HCEC 1CT (cell line): Measurements from ENCODE around the gene RCL1.
"Not testable (repeated sequence)": the region's sequence is repeated elsewhere in the genome, so short reads cannot be mapped to it uniquely, and the experiment has no call there.

Experiments used
- DNase-seq: peaks from one replicate; pipeline ENCODE4 v3.0.0-alpha.2; 2017

RCL1 gene

GRCh38 chr9:4784403-4784802 is 8.3 kb upstream of the RCL1 start:
- no peak for DNase-seq

- DNase-seq = no peak
Observed at GRCh38 chr9:4786599-4786998, 6.1 kb upstream of the RCL1 start.

GRCh38 chr9:4787876-4788275 is 4.9 kb upstream of the RCL1 start:
- peak; percentile 29 for DNase-seq

DNA sequence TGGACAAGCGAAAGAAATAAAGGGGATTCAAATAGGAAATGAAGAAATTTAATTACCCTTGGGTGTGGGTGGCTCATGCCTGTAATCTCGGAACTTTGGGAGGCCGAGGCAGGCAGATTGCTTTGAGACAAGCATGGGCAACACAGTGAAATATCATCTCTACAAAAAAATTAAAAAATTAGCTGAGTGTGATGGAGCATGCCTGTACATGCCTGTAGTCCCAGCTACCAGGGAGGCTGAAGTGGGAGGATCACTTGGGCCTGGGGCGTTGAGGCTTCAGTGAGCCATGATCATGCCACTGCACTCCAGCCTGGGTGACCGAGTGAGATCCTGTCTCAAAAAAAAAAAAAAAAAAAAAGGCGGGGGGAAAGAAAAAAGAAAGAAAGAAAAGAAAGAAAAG is 4.0 kb upstream of the RCL1 start:
- DNase-seq = no peak

- no peak for DNase-seq
Observed at GRCh38 chr9:4792054-4792571, 631 bp upstream of the RCL1 start.

- no peak for DNase-seq
Observed at GRCh38 chr9:4793459-4794395, 983 bp downstream of the RCL1 start.

- no peak for DNase-seq
Observed at GRCh38 chr9:4794691-4795090, 1.9 kb downstream of the RCL1 start.

DNA sequence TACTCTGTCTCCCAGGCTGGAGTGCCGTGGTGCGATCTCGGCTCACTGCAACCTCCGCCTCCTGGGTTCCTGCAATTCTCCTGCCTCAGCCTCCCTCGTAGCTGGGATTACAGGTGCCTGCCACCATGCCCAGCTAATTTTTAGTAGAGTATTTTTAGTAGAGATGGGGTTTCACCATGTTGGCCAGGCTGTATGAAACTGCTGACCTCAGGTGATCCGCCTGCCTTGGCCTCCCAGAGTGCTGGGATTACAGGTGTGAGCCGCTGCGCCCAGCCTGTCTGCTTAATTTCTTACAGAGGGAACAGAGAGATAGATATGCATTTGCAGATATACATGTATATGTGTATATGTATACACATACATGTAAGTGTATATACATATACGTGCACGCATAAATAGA is 2.4 kb downstream of the RCL1 start:
- DNase-seq = not testable (repeated sequence)

DNA sequence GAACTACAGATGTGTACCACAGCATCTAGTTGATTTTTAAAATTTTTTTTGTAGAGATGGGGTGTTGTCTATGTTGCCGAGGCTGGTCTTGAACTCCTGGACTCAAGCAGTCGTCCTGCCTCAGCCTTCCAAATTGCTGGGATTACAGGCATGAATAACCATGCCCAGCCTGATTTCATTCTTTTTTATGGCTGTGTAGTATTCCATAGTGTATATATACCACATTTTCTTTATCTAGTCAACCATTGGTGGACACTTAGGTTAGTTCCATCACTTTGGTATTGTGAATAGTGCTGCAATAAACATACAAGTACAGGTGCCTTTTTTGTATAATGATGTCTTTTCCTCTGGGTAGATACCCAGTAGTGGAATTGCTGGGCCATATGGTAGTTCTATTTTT is 3.8 kb downstream of the RCL1 start:
- DNase-seq = no peak

DNA sequence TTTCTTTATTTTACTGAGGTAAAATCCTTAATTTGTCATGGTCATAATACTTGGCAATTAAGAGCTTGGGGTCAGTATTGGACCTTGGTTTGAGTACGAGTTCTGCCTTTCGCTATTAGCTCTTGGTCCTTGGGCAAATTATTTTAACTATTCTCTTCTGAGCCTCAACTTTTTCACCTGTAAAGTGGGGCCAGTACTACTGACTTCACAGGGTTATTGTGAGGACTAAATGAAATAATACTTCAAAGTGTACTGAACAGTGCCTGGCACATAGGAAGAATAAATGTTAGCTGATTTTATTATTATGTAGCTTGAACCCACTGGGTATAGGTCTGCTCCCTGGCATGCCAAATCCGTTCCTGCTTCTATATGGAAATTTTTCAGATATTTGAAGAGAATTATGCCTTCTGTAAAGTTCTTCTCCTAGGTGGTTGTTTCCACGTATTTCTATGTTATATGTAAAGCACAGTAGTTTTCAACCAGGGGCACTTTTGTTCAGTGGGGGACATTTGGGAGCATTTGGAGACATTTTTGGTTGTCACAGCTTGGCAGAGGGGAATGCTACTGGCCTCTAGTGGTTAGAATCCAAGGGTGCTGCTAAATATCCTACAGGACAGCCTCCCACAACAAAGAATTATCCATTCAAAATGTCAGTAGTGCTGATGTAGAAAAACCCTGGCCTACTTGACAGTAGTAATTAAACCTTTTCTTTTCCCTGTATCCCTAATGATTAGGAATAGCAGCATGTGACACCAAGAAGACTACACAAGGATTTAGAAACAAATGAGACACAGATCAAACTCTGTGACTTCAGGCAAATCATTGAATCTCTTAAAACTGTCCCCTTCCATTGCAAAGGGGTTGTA is 4.5 kb downstream of the RCL1 start:
- peak; percentile 45 for DNase-seq

DNA sequence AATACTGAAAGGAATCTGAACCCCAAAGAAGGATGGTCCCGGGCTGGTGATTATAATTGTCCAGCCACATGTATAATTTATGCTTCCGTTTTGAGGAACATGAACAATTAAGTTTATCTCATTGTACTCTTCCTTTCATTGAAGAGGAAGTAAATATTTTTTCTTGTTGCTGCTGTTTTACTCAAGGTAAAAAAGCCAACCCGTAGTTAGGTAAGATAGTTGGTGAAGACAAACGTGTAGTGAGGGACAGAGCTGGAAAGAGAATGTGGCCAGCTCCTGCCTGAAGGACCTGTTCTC is 5.1 kb downstream of the RCL1 start:
- DNase-seq = no peak

GRCh38 chr9:4798281-4799032 is 5.7 kb downstream of the RCL1 start:
- no peak for DNase-seq

- DNase-seq = no peak
Observed at GRCh38 chr9:4799033-4799430, 6.3 kb downstream of the RCL1 start.

DNA sequence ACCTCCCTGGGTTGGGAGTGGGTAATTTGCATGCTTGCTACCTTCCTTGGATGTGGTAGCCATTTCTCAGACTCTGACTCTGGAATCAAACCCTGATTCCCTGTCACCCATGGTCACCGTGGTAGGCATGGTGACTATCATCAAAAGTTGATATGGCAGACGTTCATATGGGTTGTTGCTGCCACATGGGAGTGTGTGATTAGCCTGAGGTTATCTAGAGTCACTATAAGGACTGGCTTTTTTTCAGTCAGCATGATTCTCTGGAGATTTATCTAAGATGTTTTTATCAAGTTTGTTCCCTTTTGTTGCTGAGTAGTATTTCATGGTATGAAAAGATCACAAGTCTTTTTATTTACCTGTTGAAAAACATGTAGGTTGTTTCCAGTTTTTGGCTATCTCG is 7.0 kb downstream of the RCL1 start:
- no peak for DNase-seq

GRCh38 chr9:4801156-4801555 is 8.4 kb downstream of the RCL1 start:
- no peak for DNase-seq

GRCh38 chr9:4803670-4804530 is 11.2 kb downstream of the RCL1 start:
- no peak for DNase-seq

DNA sequence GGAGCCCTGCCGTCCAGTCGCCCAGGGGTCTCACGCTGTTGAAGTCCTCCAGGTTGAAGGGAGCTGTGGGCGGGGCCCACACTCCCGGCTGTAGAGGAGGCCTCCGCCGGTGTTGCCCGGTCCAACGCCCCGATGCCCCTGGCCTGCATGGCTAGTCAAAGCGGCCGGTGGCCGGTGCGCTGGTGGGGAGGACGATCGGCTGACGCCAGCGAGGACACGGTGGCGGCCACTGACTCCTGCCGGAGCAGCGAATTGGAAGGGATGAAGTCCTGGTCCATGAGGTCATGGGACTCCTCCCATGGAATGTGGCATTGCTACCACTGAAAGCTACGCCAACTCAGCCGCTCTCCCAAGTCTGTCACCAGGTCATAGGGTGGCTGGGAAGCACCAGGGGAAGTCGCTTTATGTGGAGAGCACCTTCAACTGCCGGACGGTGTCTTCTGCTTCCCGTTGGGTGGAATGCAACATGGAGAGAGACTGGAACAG is 11.8 kb downstream of the RCL1 start:
- no peak for DNase-seq

- DNase-seq = no peak
Observed at GRCh38 chr9:4805191-4805918, 12.6 kb downstream of the RCL1 start.

DNA sequence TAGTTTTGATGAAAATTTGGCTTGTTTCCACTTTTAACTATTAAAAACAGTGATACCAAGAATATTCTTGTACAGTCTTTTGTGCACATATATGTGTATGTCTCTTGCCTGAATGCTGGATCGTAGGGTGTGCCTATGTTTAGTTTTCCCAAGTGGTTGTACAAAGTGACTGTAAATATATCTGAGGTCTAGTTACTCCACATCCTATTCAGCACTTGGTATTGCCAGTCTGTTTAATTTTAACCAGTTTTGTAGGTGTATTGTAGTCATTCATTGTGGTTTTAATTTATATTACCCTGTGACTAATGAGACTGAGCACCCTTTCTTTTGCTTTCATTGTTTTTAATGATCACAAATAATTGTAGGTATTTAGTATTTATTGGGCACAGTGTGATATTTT is 17.8 kb downstream of the RCL1 start:
- DNase-seq = no peak

DNA sequence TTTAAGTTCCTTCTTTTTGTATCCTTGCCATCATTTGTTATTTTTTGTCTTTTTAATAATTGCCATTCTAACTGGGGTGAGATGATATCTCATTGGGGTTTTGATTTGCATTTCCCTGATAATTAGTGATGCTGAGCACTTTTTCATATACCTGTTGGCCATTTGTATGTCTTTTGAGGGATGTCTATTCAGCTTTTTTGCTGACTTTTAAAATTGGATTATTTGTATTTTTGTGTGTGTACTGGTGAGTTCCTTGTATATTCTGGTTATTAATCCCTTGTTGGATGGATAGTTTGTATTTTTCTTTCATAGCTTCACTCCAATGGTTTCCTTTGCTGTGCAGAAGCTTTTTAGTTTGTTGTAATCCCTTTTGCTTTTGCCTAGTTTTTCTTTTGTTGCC is 19.1 kb downstream of the RCL1 start:
- no peak for DNase-seq

GRCh38 chr9:4812858-4813257 is 20.1 kb downstream of the RCL1 start:
- no peak for DNase-seq
